GM18498 (cell line): ENCODE results near the gene FBXO41.
"Not testable (repeated sequence)": the region's sequence is repeated elsewhere in the genome, so short reads cannot be mapped to it uniquely, and the experiment has no call there.

ENCODE experiments used
- ATAC-seq: cut with Tn5 transposase; IDR thresholded peaks from one replicate; pipeline ENCODE4 v1.9.1; 2021; ENCODE audit warnings: mild to moderate bottlenecking, moderate library complexity; ENCODE audit not compliant: unreplicated experiment

The FBXO41 gene

GRCh38 chr2:73263540-73264331 is 20.5 kb downstream of the FBXO41 start:
- ATAC-seq, result no peak

- ATAC-seq, result not testable (repeated sequence)
Measured at GRCh38 chr2:73262691-73263429, 21.4 kb downstream of the FBXO41 start.

GRCh38 chr2:73262108-73262651 is 22.1 kb downstream of the FBXO41 start:
- no peak for ATAC-seq

GRCh38 chr2:73260338-73260984 is 23.8 kb downstream of the FBXO41 start:
- ATAC-seq, result no peak

- no peak for ATAC-seq
Measured at GRCh38 chr2:73259704-73260337, 24.5 kb downstream of the FBXO41 start.

- no peak for ATAC-seq
Measured at GRCh38 chr2:73259276-73259675, 25.0 kb downstream of the FBXO41 start.

- no peak for ATAC-seq
Measured at GRCh38 chr2:73258913-73259215, 25.4 kb downstream of the FBXO41 start.

- ATAC-seq, result no peak
Measured at GRCh38 chr2:73258186-73258912, 25.9 kb downstream of the FBXO41 start.

GRCh38 chr2:73257425-73258125 is 26.7 kb downstream of the FBXO41 start:
- no peak for ATAC-seq

GRCh38 chr2:73257021-73257420 is 27.3 kb downstream of the FBXO41 start:
- no peak for ATAC-seq

GRCh38 chr2:73256618-73256922 is 27.7 kb downstream of the FBXO41 start:
- no peak for ATAC-seq

- no peak for ATAC-seq
Measured at GRCh38 chr2:73255907-73256617, 28.2 kb downstream of the FBXO41 start.

GRCh38 chr2:73255007-73255644 is 29.2 kb downstream of the FBXO41 start:
- ATAC-seq, result no peak

GRCh38 chr2:73254343-73255006 is 29.8 kb downstream of the FBXO41 start:
- ATAC-seq, result no peak

- no peak for ATAC-seq
Measured at GRCh38 chr2:73253901-73254300, 30.4 kb downstream of the FBXO41 start.

- no peak for ATAC-seq
Measured at GRCh38 chr2:73253400-73253799, 30.9 kb downstream of the FBXO41 start.

- no peak for ATAC-seq
Measured at GRCh38 chr2:73252238-73253027, 31.8 kb downstream of the FBXO41 start.
